GM12865 (cell line): ENCODE data around the gene ARMC6.
"Not testable (repeated sequence)": the region's sequence is repeated elsewhere in the genome, so short reads cannot be mapped to it uniquely, and the experiment has no call there.

Experiments
- DNase-seq: peaks from one replicate; pipeline ENCODE4 v3.0.0; 2010; ENCODE audit warnings: low read depth
- H3K4me3 ChIP-seq: 2 replicates; pipeline ENCODE4 v1.5.1; 2011; ENCODE audit warnings: mild to moderate bottlenecking, low read depth, low read length, control low read depth
- TF ChIP-seq, protein P1 (sequence below): IDR thresholded peaks from 2 replicates; pipeline ENCODE4 v1.5.1; 2011; ENCODE audit warnings: low read length, control low read depth, low read depth, inconsistent platforms; ENCODE audit not compliant: insufficient read depth; ENCODE audit errors: missing control alignments

The ARMC6 gene

DNA sequence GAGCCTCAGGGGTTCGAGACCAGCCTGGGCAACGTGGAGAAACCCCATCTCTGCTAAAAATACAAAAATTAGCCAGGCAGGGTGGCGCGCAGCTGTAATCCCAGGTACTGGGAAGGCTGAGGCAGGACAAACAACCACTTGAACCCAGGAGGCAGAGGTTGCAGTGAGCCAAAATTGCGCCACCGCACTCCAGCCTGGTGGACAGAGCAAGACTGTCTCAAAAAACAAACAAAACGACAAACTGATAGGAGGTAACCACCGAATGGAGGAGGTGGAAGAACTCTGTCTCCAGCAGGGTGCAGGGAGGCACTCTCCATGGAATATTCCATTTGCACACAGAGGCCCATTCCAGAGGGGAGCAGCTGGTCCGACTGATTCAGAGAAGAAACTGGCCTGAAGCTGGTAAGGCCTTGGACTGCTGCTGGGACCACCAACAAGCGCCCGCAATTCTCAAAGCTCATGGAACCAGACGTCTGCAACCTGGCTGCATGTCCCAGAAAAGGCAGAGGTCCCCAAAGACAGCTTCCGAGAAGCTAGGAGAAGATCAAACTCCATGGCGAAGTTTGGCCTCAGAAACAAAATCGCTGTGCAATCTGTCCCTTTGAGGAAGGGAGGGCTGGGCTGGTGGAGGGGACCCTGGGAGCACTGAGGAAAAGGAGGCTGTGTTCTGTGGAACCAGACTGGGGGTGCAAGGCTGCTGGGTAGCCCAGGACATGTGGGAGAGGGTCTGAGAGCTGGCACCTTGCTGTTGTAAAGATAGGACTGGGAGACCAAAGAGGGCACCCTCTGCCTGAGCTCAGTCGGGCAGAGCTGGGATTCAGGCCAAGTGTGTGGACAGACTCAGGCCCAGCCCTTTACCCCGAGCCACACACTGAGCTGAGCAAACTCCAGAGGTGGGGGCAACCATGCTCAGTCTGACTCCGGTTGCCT is 65.6 kb downstream of the ARMC6 start:
- TF ChIP-seq, protein P1, sequence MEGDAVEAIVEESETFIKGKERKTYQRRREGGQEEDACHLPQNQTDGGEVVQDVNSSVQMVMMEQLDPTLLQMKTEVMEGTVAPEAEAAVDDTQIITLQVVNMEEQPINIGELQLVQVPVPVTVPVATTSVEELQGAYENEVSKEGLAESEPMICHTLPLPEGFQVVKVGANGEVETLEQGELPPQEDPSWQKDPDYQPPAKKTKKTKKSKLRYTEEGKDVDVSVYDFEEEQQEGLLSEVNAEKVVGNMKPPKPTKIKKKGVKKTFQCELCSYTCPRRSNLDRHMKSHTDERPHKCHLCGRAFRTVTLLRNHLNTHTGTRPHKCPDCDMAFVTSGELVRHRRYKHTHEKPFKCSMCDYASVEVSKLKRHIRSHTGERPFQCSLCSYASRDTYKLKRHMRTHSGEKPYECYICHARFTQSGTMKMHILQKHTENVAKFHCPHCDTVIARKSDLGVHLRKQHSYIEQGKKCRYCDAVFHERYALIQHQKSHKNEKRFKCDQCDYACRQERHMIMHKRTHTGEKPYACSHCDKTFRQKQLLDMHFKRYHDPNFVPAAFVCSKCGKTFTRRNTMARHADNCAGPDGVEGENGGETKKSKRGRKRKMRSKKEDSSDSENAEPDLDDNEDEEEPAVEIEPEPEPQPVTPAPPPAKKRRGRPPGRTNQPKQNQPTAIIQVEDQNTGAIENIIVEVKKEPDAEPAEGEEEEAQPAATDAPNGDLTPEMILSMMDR: no peak
- DNase-seq: no peak

GRCh38 chr19:19101540-19101939 is 68.1 kb downstream of the ARMC6 start:
- TF ChIP-seq, protein P1: no peak
- no peak overlapping the region for H3K4me3 ChIP-seq
- no peak for DNase-seq

More for the DNA sequence above, 65.6 kb downstream of the ARMC6 start:
- H3K4me3 ChIP-seq: no peak overlapping the region

- DNase-seq, H3K4me3 ChIP-seq: not testable (repeated sequence)
These were observed 69.2 kb downstream of the ARMC6 start for GRCh38 chr19:19102566-19102965.

- DNase-seq: no peak
- TF ChIP-seq, protein P1: no peak
- no peak overlapping the region for H3K4me3 ChIP-seq
These were observed 69.8 kb downstream of the ARMC6 start for GRCh38 chr19:19103167-19103566.

DNA sequence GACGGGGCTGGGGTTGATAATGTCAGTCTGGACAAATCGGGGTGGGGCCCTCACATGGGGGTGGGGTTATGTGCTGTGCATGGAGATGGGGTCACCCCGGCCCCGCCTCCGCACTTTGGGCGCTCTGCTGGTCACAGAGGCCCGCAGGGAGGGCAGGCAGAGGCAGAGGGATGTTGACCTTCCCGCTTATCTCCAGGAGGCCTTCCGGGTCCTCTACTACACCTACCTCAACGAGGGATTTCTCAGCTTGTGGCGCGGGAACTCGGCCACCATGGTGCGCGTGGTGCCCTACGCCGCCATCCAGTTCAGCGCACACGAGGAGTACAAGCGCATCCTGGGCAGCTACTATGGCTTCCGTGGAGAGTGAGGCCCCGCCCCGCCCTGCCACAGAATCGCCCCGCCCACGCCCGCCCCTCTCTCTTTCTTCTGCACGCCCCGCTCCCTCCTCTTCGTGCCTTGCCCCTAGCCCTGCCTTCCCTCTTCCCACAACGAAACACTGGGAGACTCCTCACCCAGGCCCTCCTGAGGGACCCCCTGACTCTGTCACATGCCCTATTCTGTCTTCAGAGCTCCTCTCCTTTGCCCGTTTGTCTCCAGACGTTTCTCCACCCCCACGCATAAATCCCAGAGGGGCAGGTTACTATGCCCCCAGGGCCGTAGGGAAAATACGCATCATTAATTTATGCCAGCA is 72.1 kb downstream of the ARMC6 start:
- DNase-seq: no peak
- H3K4me3 ChIP-seq: no peak overlapping the region
- TF ChIP-seq, protein P1: no peak

DNA sequence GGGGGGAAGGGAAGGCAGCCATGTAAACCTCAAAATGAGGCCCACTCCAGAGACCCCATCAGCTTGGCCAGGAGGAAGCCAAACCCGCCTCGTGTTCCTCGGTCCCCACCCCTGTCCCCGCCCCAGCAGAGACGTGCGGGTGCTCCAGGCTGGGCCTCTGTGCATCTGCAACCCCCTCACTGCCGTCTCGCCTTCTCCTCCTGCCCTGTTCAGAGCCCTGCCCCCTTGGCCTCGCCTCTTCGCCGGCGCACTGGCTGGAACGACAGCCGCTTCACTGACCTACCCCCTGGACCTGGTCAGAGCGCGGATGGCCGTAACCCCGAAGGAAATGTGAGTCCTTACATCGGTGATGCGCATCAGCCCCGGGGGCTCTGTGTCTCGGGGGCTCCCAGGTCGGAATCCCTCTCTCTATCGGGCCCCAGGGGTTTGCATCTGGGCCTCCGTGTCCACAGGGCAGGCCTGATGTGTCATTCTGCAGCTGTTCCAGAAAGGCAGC is 72.7 kb downstream of the ARMC6 start:
- no peak overlapping the region for H3K4me3 ChIP-seq
- DNase-seq: no peak
- TF ChIP-seq, protein P1: no peak

DNA sequence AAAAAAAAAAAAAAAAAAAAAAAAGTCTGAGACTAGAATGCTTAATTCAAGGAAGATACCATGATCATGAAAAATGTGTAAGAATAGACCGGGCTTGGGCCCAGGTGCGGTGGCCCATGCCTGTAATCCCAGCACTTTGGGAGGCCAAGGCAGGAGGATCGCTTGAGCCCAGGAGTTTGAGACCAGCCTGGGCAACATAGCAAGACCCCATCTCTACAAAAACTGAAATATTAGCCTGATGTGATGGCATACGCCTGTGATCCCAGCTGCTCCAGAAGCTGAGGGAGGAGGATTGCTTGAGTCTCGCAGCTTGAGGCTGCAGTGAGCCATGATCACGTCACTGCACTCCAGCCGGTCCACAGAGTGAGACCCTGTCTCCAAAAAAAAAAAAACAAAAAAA is 73.5 kb downstream of the ARMC6 start:
- not testable (repeated sequence) for H3K4me3 ChIP-seq, DNase-seq
